Hematopoietic multipotent progenitor cell treated with erythropoietin and hydrocortisone succinate and interleukin-3 and kit ligand, for 8 days (in vitro differentiated cells): ENCODE measurements around the gene ZNF319.
"Not testable (repeated sequence)": the region's sequence is repeated elsewhere in the genome, so short reads cannot be mapped to it uniquely, and the experiment has no call there.

Experiments
- DNase-seq: peaks from one replicate; pipeline ENCODE4 v3.0.0-alpha.2; 2015

ZNF319 gene

DNA sequence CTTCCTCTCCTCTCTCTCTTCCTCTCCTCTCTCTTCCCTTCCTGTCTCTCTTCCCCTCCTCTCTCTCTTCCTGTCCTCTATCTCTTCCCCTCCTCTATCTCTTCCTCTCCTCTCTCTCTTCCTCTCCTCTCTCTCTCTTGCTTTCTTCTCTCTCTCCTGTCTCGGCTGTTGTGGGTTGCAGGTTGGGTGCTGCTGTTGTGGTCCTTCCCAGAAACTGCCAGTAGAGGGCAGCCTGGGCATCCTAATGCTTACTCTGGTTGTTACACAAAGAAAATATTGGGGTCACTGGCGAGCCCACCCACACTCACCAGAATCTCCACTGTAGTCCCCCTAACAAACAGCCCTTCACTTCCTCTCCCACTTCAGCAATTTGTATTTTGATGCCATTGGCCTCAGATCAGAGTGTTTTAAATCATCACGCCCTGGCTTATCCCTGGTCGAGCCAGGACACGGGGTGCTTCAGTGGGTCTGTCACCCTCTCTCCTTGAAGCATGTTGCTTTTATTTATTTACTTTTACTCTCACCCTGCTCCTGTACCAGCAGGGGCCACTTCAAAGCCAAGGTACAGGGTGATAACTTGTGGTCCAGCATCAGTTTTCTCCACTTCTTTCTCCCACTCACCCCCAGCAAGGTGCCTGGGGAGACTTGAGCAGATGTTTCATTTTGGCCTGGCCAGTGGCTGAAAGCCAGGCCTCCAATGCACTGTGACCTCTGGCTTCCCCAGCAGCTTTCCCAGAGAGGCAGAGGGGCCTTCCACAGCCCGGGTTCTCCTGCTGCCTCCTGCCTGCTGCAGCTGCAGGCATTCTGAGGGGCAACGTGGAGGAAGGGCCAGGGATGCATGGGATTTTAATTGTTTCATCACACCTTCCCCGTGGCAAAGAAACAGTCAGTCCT lies 20.4 kb upstream of the ZNF319 start:
- DNase-seq: peak; percentile 64

DNA sequence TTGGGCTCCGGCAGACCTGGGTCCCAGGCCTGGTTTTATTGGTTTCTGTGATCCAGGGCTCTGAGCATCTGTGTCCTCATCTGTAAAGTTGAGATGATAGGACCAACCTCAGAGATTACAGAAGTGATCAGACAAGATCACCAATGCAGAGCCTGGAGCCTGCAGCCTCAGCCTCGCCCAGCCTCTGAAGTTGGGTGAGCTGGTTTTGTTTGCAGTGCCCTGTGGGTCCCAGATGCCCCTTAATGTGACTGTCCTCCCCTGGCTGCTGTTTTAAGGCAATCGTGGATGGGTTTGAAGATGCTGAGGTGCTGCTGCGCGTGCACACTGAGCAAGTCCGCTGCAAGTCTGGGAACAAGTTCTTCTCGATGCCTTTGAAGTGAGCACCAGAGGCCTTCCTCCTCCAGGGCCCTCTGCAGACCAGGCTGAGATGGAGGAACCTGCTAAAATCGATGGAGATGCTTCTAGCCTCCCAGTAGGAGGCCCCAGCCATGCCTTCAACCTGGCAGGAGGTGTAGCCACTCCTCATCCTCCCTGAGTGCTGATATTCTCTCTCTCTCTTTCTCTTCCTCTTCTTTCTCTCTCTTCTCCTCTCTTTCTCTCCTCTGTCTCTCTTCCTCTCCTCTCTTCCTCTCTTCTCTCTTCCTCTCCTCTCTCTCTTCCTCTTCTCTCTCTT lies 19.5 kb upstream of the ZNF319 start:
- DNase-seq: no peak

DNA sequence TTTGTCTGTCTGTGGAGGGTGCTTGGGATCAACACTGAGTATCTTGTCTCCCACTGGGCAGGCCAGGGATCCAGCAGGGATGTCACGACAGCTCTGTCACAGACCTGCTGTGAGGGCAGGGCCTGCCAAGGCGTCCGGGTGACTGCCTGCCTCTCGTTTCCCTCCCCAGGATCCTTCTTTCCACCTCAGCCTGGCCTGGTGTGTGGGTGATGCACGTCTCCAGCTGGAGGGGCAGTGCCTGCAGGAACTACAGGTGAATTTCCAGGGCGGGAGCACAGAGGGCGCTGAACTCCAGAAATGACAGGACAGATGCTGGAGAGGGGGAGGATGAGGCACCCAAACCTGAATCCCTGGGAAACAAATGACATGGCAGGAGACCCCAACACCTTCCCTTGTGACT lies 18.3 kb upstream of the ZNF319 start:
- no peak for DNase-seq

DNA sequence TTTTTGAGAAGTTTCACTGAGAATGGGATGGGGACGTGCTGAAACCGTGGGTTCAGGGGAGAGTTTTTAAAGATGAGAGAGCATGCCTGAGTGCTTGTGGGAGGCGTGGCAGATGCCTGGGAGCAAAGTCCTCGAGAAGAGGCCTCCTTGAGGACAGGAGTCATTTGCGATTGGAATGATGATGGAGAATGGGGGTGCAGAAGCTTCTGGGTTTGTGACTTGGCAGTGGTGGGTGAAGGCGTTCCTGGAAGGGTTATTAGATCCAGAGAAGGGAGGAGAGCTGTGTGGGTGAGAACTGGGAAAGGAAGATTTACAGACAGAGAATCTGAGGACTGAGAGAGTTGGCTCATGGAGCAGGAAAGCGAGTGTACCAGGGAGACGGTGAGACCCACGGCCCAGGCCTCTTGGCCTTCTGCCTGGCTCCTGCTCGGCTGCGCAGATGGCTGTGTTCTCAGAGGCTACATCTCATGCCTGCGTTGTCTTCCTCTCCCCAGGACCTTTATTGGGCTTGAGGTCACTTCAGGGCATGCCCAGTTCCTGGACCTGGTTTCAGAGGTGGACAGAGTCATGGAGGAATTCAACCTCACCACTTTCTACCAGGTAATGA lies 16.5 kb upstream of the ZNF319 start:
- no peak for DNase-seq

DNA sequence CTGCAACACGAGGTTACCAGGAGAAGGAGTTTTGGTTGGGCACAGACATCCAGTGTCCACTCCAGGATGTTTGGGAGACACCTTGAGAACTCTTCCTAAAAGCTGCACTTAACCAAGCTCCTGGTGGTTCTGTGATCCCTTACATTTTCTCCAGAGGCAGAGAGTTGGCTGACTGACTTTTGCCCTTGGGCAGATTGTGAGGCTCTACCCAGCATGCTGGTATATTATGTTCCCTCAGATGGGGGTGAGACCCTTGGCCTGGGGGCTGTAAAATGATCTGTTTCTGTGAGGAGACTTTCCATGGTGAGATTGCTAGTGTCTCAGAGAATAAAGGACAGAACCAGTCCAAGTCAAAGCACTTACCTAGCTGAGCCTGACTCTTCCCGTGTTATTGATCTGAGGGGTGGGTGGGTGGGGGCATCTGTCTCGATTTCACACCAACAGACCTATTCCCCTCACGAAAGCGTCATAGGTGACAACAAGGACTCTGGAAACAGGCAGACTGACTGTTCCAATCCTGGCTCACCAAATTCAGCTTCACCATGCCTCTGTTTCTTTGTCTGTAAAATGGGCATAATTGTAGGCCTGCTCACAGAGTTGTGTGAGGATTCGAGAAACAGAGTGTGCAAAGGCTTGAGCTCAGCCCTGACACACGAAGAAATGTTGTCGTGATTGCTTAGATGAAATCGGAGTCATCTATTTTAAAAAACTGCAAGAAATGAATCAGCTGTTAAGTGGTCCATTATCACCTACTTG lies 12.9 kb upstream of the ZNF319 start:
- DNase-seq: no peak

DNA sequence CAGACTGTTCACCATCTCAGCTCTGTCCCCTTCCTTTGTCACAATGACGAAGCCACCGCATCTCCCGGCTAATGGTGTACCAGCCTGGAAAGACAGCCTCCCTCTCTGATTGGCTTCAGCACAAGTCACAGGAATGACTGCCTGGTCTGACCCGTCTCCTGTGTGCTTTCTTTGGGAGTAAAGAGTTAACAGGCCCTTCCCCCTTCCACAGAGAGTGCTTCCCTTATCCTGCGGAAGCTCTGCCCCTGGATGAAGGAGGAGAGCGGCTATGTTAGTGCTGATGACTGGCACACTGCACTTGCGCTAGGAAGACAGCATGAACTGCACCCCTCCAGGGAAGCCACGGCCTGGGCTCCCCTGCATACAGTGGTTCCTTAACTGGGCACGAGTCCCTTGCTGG lies 12.0 kb upstream of the ZNF319 start:
- DNase-seq: no peak

DNA sequence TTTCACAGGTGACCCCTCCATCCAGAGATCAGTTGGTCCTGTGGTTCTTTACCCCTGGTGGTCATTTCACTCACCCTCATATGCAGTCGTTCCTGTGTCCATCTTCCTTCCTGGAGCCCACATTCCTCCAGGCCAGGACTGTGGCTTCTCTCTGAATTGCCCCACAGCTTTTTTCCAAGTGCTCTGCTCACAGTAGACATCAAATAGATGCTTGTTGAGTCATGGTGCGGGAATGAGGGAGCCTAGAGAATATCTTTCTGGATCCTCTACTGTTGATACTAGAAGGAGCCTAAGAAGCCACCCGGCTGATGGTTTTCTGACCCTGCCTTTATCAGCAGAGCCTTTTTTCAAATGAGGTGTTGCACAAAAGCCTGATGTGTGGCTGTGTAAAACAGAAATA lies 11.2 kb upstream of the ZNF319 start:
- no peak for DNase-seq

DNA sequence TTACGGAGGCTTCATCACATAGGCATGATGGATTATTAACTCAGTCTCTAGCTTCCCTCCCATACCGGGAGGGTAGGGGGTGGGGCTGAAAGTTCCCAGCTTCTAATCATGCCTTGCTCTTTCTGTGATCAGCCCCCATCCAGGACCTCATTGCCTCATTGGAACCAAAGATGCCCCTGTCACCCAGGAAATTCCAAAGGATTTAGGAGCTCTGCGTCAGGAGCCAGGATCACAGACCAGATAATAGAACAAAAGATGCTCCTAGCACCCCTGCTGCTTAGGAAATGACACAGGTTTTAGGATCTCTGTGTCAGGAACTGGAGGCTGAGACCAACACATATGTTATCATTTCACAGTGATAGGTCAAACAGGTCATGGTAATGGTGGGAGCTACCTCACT lies 10.4 kb upstream of the ZNF319 start:
- DNase-seq: no peak

DNA sequence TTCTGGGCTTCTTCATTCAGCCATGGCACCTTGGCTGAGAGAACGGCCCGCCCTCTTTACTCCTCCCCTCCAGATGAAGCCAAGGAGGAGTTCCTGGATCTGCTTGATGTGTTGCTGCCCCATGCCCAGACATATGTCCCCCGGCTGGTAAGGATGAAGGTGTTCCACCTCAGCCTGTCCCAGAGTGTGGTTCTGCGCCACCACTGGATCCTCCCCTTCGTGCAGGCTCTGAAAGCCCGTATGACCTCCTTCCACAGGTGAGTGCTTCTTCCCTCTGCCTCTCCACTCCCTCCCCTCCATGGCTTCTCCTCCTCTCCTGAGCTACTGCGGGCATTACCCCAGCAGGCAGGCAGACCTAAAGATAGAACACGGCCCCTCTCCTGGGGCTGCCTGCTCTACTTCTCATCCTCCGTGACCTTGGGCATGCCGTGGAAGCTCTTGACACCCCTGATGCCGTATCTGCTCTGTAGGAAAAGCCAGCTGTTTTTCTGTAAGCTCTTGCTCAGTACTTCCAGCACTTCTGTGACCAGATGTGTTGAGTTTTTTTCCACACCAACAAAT lies 9.5 kb upstream of the ZNF319 start:
- DNase-seq: no peak

DNA sequence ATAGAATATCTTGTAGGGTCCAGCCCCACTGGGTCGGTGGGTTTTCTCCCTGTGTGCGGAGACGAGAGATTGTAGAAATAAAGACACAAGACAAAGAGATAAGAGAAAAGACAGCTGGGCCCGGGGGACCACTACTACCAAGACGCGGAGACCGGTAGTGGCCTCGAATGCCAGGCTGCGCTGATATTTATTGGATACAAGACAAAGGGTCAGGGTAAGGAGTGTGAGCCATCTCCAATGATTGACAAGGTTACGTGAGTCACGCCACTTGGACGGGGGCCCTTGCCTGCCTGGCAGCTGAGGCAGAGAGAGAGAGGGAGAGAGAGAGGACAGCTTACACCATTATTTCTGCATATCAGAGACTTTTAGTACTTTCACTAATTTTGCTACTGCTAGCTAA lies 4.3 kb upstream of the ZNF319 start:
- not testable (repeated sequence) for DNase-seq

DNA sequence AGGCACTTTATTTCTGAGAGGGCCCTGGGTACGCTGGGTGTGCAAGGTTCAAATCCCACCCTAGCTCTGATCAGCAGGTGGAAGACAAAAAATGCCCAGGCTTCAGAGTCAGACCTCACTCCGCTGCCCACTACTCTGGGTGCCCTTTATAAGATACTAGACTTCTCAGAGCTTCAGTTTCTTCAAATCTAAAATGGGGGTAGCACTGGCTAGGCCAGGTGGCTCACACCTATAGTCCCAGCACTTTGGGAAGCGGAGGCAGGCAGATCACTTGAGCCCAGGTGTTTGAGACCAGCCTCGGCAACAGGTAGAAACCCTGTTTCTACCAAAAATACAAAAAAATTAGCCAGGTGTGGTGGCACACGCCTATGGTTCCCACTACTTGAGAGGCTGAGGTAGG lies 2.5 kb upstream of the ZNF319 start:
- no peak for DNase-seq

DNA sequence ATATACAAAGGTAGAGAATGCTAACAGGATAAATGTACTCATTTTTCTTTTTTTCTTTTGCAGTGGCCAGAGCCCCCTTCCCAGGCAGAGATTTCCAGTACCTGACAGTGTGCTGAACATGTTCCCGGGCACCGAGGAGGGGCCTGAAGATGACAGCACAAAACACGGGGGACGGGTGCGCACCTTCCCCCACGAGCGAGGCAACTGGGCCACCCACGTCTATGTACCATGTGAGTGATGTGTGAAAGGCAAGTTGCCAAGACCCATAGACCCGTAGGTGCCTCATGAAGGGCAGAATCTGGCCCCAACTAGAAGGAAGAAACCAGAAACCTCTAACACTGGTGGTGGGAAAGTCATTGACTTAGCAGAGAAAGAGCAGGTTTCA lies 1.9 kb upstream of the ZNF319 start:
- DNase-seq: no peak

DNA sequence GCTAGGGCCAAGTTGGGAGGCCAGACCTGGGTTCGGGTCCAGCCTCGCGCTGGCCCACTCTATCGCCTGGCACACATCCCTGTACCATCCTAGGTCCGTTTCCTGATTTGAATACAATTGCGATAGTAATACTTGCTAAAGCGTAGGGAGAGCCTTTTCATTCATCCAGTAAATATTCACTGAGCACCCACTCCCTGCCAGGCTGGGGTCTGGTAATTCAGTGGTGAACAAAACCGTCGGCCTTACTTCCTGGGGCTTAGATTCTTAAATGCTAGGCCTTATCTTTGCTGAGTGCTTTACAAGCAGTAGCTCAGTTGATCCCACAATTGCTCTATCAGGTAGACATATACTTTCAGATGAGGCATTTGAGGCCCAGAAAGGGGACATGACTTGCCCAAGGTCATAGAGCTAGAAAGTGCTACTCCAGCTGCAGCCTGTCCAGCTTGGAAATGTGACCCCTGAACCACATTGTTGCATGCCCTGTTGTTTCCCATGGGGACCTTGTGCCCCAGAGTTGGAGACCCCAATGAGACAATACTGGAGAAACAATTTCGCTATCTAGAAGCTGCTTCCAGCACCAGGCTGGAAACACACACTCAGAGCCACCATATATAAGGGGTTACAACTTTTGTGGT lies 1.4 kb upstream of the ZNF319 start:
- no peak for DNase-seq

DNA sequence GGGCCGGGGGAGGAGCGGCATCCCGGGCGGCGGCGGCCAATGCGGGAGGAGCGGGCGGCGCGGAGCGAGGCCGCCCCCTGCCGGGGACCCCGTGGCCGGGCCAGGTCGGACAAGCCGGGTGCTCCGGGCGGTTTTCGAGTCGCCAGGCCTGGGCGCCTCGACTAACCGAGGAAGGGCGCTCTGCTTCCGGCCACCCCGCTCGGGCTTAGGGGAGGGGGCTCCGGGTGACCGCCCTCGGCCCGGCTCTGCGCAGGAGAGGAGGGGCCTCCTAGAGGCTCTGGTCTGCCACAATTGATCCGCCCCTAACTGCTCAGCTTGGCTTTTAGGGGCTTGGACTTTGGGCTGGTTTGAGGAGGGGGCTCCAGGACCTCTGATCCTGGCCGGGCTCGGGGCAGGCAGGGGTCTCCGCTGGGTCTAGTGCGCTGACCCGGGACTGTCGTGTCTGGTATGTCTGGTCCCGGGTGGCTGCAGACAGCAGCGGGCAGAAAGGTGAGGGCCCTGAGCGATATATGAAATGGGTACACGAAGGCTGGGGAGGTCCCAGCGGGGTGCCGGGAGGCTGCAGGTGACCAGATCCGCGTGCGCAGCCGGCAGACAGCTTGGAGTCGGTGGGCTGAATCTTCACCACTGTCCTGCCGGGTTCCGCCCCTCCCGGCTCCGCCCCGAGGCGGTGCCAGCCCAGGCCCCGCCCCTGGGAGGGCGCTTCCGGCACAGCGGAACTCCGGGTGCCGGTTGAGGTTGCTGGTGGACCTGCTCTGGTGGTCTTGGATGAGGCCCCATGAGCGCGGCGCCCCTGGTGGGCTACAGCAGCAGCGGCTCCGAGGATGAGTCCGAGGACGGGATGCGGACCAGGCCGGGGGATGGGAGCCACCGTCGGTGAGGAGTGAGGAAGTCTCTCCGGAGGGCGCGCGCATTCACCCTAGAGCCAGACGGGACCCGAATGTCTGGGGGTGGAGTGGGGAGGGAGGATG lies 519 bp upstream of the ZNF319 start, which contains the start of gene USB1:
USB1 (plus strand) TSS at position 702 of the 971 bp plus-strand sequence; CDS start at position 779, 77 bp downstream.
- DNase-seq: peak; percentile 83

DNA sequence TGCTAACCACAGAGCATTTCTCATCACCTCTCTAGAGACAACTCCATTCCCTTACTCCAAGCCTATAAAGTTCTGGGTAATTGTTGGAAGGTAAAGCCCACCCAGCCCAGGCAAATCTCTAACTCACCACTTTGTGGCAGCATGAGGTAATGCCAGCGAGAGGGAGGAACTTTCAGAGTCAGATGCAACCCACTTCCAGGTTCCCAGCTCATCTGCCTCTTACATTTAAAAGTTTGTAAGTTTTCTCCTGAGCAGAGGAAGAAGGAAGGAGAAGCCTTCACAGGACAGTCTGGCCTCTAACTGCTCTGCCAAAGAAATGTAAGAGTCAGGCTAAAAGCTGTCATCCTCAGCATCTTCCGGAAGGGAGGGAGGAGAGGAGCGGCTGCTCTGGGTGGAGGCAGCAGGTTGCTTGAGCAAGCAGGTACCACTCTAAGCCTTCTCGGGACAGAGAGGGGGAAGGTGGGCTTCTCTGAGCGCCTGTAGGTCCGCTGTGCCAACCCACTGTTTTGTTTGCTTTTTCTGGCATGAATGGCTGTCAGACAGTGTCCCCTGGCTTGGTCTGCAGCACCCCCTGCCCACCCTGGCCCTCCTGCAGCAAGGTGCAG lies 1.0 kb downstream of the ZNF319 start:
- DNase-seq: peak; percentile 10

DNA sequence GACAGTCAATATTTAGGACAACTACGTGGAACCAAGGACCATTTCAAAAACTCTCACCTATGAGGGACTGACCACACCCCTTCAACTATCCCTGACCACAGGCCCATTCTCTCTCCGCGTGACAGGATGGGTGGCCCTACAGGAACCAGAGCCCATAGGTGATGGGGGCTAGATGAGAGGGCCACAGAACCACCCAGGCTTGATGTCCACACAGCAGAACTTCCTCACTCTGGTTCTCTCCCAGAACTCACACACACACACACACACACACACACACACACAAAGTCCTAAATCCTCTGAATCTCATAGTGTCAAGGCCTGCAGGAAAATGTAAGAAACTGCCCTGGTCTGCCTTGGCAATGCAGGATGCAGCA lies 1.5 kb downstream of the ZNF319 start:
- no peak for DNase-seq

DNA sequence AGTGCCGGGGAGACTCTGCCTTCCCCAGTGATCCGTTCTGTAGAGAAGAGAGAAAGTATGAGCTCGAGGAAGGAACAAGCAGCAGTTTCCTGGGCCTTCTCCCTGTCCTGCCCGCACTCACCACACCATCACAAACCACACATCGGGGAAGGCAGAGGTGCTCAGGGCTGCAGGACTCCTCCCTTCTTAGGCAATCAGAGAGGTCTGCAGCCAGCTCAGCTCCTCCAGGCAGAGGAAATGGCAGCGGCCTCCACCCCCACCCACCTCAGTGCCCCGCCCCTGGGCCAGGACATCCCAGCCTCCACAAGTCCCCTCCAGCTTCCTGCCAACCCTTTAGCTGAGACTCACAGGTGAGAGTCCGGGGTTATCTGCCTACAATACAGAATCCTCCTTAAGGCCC lies 2.0 kb downstream of the ZNF319 start:
- DNase-seq: no peak

DNA sequence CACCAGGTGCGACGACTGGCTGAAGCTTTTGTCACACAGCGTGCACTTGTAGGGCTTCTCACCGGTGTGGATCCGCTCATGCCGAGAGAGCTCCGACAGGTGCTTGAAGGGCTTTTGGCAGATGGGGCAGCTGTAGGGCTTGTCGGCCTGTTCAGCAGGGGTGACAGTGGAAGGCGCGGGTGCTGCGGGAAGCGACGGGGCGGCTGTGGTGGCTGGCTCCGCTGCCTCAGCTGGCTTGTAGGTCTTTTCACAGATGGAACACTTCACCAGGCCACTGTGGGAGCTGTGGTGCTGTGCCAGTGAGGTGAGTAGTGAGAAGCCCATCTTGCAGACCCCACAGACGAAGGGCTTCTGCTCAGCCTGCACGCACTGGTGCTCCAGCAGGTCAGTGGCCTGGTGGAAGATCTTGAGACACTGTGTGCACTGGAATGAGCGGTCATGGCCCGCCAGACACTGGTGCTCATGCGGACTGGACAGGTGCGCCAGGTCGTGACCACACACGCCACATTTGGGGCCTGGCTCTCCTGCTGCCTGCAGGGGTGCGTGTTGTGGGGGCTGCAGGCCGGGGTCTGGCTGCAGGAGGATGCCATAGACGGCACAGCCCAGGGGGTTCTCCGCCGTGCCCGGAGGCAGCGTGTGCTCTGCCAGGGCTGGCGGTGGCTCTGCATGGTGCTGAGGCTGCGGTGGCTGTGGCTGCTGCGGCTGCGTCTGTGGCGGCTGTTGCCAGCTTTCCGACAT lies 2.8 kb downstream of the ZNF319 start:
- DNase-seq: no peak

DNA sequence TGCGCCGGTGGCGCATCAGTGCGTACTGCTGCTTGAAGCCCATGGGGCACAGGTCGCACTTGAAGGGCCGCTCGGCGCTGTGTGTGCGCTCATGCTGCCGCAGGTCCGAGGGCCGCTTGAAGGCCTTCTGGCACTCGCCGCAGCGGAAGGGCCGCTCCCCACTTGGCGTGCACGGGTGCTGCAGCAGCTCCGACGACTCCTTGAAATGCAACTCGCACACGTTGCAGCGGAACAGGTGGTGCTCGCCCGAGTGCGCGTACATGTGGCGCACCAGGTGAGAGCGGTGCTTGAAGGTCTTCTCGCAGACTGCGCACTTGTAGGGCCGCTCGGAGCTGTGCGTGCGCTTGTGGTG lies 3.3 kb downstream of the ZNF319 start:
- DNase-seq: no peak
